Gastroesophageal sphincter (tissue), 3 donors: ENCODE data around the gene FCN3.

ENCODE experiments used
- EP300 ChIP-seq: sonication (generic); formaldehyde crosslinking; IDR thresholded peaks from one replicate; pipeline ENCODE4 v1.6.1; 2017; ENCODE audit warnings: antibody characterized with exemption, mild to moderate bottlenecking
- POLR2A ChIP-seq, 2 donors: fragments of 450-650 bp; IDR thresholded peaks; one replicate each; pipeline ENCODE4 v1.6.1; 2017; ENCODE audit warnings: antibody characterized with exemption in 2 of 2, mild to moderate bottlenecking in 2 of 2, moderate library complexity in 1 of 2
- TF ChIP-seq, protein P1 (sequence below), 4 experiments: fragments of 200-600 bp in 2 of 4; fragments of 450-650 bp in 2 of 4; sonication (generic) in 1 of 4; IDR thresholded peaks; one replicate each; pipeline ENCODE4 v1.5.1; 2017 to 2019; ENCODE audit warnings: antibody characterized with exemption in 4 of 4, mild to moderate bottlenecking in 2 of 4, moderate library complexity in 2 of 4

DNA sequence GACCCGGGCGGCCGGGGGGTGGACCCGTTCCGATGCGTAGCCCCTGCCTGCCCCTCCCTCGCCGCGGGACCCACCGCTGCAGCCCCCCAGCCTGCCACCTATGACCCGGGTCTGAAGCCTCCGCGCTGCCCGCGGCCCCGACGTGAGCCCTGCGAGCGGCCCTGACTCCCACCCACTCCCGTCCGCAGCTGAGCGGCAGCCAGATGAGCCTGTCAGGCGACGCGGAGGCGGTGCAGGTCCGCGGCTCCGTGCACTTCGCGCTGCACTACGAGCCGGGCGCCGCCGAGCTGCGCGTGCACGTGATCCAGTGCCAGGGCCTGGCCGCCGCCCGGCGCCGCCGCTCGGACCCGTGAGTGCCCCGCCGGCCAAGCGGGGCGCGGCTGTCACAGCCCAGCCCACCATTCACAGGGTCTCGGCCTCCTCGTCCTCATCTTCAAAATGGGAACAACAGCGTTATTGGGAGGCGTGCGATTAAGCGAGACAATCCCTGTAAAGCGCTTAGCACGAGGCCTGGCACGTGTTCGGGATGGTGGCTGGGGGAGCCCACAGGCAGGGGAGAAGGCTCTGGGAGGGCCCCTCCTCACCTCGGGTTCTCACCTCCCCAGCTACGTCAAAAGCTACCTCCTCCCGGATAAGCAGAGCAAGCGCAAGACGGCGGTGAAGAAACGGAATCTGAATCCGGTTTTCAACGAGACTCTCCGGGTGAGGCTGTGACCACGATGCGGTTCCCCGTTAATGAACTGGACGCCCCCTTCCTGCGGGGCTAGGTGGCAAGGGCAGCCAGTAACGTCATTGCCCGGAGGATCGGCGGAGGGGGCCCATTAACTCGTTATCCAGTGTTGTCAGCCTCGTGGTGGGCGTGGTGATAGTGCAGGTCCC lies 24.6 kb downstream of the FCN3 start:
- TF ChIP-seq POLR2A (IDR thresholded peaks at IDR 0.05) (no peak), EP300 (no peak)
- TF ChIP-seq, protein P1, sequence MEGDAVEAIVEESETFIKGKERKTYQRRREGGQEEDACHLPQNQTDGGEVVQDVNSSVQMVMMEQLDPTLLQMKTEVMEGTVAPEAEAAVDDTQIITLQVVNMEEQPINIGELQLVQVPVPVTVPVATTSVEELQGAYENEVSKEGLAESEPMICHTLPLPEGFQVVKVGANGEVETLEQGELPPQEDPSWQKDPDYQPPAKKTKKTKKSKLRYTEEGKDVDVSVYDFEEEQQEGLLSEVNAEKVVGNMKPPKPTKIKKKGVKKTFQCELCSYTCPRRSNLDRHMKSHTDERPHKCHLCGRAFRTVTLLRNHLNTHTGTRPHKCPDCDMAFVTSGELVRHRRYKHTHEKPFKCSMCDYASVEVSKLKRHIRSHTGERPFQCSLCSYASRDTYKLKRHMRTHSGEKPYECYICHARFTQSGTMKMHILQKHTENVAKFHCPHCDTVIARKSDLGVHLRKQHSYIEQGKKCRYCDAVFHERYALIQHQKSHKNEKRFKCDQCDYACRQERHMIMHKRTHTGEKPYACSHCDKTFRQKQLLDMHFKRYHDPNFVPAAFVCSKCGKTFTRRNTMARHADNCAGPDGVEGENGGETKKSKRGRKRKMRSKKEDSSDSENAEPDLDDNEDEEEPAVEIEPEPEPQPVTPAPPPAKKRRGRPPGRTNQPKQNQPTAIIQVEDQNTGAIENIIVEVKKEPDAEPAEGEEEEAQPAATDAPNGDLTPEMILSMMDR (IDR thresholded peaks at IDR 0.05), result no peak
